DMS153 treated with DMSO at 0.1 percent for 48 hours (cell line): ENCODE results near the gene LRP1B.
A peak's percentile ranks its signal among the peaks of the same experiment; 100 is the strongest.

Source experiments
- DNase-seq: peaks from one replicate; lab custom pipeline; 2025; ENCODE audit not compliant: unreplicated experiment; lab: John Stamatoyannopoulos, UW

The LRP1B gene

GRCh38 chr2:141699573-141699972 is 431.2 kb downstream of the LRP1B start:
- DNase-seq: no peak

GRCh38 chr2:141698500-141698899 is 432.3 kb downstream of the LRP1B start:
- DNase-seq: no peak

DNA sequence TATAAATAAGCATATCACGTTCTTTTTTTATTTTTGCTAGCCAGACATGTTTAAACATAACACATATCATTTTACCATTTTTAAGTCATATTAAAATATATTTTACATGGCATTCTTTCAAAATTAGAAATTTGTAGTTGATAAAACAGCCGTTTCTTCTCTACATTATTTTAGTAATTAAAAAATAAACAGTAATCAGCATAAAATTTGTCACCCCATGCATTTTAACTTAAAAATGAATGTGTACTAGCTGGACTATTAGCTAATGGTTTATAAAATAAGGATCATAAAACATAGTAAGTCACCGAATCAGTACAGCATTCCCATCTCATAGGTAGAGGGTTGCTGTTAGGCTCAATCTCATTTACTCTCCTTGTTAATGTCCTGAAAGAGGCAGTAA is 433.8 kb downstream of the LRP1B start:
- DNase-seq: no peak

DNA sequence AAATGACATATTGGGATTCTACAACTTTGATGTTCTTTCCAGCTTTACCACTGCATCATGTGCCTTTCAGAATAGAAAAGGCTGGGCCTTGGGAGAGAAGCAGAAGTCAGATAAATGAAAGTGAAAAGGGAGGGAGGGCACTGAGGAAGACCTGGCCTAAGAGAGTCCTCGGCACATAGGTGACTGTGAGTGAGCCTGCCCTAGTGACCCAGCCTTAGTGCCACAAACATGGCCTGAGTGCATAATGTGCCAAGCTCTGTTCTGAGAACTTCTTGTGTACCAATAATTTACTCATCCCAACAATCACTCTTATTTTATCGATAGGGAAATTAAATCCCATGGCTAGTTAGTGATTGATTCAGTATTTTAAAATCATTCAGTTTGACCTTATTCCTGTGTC is 436.6 kb downstream of the LRP1B start:
- DNase-seq: no peak

GRCh38 chr2:141692829-141693228 is 438.0 kb downstream of the LRP1B start:
- no peak for DNase-seq

GRCh38 chr2:141676139-141676538 is 454.7 kb downstream of the LRP1B start:
- no peak for DNase-seq

GRCh38 chr2:141666191-141666590 is 464.6 kb downstream of the LRP1B start:
- DNase-seq: no peak

DNA sequence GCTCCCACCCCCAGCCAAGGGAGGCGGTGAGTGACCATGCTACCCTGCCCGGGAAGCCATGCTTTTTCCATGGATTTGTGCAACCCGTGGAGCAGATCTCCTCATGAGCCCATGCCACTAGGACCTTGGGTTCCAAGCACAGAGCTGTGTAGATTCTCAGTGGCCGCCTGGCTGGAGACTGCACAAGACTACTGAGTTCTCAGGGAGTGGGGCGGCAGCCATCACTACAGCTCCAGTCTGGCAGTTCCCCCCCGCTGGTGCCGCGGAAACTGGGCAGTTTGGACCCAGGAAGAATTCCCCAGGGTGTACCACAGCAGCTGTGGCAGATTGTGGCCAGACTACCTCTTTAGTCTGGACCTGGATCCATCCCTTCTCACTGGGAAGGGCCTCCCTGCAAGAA is 470.6 kb downstream of the LRP1B start:
- DNase-seq: no peak

DNA sequence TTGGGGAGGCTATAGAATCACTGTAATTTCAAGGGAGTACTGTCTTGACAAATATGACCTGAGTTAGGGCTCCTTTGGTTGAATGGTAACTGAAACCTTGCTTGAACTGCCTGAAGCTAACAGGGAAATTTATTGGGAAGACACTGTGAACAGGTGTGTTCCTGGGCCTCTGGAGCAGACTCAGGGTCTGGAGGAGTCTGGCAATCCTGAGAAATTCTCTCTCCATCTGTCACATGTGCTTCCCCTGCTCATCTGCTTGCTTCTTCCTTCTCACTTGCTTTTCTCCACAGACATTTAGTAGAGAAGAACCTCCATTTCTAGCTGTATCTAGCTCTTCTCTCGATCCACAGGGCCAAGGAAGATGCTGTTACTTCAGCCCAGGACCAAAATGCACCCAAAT is 476.5 kb downstream of the LRP1B start:
- DNase-seq: no peak

GRCh38 chr2:141653184-141653583 is 477.6 kb downstream of the LRP1B start:
- no peak for DNase-seq

DNA sequence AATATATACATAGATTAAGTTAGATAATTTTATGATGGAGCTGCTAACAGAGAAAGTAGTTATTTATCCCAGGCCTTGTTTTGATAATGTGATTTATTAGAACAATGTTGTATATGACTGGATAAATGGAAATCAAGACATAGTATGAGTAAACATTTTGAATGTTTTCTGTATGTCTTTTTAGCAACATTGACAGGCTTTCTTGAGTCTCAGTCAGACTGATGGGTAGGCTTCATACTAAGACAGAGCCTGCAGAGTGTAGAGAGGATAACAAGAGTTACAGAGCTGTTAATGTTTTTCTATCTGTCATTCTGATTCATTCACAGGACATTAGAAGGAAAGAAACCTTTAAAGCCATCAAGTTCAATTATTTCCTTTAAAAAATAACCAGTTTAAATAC is 478.5 kb downstream of the LRP1B start:
- no peak for DNase-seq

DNA sequence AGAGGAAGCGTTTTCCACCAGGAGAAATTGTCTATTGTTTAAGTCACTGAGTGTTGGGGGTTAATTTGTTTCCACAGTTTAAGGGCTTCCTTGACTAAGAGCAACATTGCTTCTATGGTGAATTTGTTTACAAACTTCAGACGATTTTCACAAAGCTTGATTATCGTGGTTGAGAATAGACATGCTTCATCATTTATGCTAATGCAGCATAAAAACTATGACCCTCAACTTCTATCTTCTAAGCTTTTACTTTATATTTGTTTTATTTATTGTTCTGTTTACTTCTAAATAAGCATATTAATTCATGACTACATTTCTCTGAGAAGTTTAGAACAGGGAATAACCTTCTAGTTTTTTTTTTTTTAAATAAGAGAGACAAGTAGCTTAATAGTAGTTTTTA is 483.5 kb downstream of the LRP1B start:
- no peak for DNase-seq

GRCh38 chr2:141641462-141641861 is 489.4 kb downstream of the LRP1B start:
- DNase-seq: no peak

DNA sequence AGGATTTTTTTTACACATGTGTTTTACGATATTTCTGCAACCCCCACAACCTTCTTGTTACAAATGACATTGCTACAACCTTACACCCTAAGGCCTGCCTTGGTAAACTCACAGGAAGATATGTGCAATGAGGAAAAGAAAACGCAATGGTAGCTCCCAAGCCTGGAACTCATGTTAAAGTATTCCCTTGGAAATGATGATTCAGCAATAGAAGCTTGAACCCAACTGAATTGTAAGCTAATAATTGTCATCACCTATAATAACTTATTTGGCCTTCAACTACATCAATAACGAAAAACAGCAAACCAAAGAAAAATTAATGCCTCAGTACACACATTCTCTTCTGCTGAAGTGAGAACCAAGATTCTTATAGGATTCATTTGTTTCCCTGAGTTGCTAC is 491.0 kb downstream of the LRP1B start:
- no peak for DNase-seq

DNA sequence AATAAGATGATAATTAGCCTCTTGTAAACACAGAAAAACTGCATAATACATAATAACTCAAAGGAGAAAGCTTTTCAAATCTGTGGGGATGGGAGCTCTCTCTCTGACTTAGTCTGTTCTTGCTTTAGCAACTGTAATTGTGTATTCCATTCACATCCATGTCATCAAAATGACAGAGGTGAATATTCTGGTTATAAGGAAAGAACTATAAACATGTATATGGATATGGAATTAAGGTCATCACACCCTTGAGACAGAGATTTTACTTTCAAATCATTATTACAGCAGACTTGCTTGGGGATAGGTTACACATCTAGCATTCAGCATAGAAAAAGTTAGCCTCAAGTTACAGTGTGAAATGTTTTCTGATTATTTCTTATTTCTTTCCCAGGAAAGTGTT is 497.7 kb downstream of the LRP1B start:
- DNase-seq: no peak

- DNase-seq: no peak
Observed at GRCh38 chr2:141630407-141630930, 500.3 kb downstream of the LRP1B start.

DNA sequence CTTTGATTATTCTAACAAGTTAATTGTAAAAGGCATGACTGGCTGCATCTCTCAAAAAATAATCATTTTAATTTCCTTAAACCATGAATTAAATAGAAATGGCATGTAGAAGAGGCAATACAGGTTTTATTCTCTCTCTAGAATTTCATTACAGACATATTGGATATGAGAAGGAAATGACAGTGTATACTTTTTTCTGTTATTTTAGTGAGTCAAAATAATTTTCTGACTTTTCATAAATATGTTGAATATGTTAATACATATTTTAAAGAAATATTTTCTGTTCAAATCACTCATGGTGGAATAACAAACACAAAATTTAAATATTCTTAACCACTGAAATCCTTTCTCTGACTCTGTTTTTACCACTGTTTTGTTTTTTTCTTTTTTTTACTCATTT is 510.4 kb downstream of the LRP1B start:
- DNase-seq: no peak

DNA sequence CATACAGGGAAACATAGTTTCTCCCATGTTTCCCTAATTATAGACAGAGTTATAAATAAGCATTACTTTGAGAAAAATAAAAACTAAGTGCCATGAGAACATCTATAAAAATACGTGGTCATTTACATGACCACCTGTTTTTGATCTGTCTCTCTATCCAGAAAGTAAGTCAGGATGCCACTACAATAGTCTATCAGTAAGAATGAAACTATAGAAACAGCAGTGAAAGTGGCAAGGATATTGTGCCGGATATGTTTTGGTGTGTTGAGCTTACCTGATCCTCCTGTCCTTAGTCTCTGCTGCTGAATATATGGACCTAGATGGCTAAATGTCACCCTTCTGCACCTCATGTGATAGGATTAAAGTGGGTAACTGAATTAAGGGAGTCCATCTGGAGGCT is 512.4 kb downstream of the LRP1B start:
- no peak for DNase-seq

DNA sequence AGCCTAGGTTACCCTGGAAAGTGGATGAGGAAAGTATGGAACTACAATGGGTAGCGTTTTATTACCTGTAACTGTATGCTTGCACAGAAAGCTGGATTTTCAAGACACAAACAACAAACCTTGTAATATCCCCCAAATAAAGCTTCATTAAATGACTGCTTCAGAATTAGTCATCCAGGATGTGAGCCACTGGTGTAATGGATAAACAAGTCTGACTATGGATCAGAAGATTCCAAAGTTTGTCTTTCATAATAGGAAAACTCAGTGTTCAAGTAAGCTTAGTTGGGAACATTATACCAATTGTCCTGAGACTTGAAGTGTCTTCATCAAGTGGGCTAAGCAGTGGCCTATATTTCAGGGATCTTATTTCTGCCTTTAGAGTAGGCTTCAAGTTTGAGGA is 518.8 kb downstream of the LRP1B start:
- no peak for DNase-seq

DNA sequence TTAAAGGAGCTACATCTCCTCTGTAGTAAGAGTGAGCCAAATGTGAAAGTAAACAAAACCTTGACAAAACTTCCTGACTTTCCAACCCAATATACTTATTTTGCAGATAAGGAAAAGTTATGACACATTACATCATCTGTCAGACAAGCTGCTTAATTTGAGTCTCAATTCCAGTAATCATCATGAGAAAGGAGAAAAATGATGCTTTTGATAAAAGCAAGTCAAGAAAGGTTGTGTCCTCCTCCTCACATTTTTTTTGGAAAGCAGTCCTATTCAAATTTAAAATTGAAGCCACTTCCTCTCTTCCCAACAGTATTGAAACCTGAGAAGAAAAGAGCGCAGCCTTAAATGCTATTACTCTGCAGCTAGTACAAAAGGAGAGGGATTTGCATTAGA is 519.6 kb downstream of the LRP1B start:
- DNase-seq: peak; percentile 11

- no peak for DNase-seq
Observed at GRCh38 chr2:141610564-141611175, 520.1 kb downstream of the LRP1B start.

DNA sequence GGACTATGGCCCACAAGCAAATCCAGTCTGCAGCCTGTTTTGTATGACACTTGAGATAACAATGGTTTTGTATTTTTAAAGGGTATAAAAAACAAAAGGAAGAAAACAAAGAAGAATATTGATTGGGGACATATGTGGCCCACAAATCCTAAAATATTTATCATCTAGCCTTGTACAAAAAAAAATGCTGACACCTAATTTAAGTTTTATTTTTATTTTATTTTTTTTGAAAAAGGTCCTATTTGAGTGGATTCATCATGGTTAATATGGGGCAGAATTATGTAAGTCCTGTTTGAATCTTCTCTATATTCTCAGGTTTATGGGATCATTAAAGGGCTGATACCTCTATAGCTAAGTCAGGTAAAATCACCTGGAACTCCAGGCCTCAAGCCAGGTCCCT is 525.7 kb downstream of the LRP1B start:
- no peak for DNase-seq

- no peak for DNase-seq
Observed at GRCh38 chr2:141601511-141602152, 529.2 kb downstream of the LRP1B start.
